ENCODE results near the gene SLC25A33.
"Not testable (repeated sequence)": the region's sequence is repeated elsewhere in the genome, so short reads cannot be mapped to it uniquely, and the experiment has no call there.

- TF ChIP-seq CTCF (IDR thresholded peaks at IDR 0.05 in 8 of 11, conservative IDR thresholded peaks at IDR 0.05 in 3 of 11); POLR2A (IDR thresholded peaks at IDR 0.05); POLR2AphosphoS5 (IDR thresholded peaks at IDR 0.05): not testable (repeated sequence)
Observed at GRCh38 chr1:9625030-9625429, 85.8 kb downstream of the SLC25A33 start.
